ENCODE results near the gene LILRB3.
"Not testable (repeated sequence)": the region's sequence is repeated elsewhere in the genome, so short reads cannot be mapped to it uniquely, and the experiment has no call there.

GRCh38 chr19:54240372-54241336 is 17.8 kb upstream of the LILRB3 start:
- not testable (repeated sequence) for TF ChIP-seq CTCF (IDR thresholded peaks at IDR 0.05 in 8 of 11, conservative IDR thresholded peaks at IDR 0.05 in 3 of 11); POLR2AphosphoS5 (IDR thresholded peaks at IDR 0.05)

Data from spleen (tissue), 7 donors.